Activated CD4-positive, alpha-beta T cell treated with anti-CD3 and anti-CD28 coated beads for 36 hours (primary cell): ENCODE measurements around the gene U2AF1L4. TPM values are rescaled to one million over a fixed set of nuclear protein-coding genes. Genes with fewer than 3 reads are reported as not detected.

ENCODE experiments used
- ATAC-seq: fragments of 200-7000 bp; cut with Tn5 transposase; one replicate; pipeline ENCODE4 v1.10.0; 2021; ENCODE audit warnings: mild to moderate bottlenecking, moderate library complexity
- CTCF ChIA-PET: fragments of 350-600 bp; sonication (Branson Sonifier 250); formaldehyde crosslinking; loops from one replicate; lab custom pipeline; 2021; ENCODE audit warnings: antibody characterized with exemption; lab: Charles Lee
- POLR2A ChIA-PET: fragments of 350-600 bp; sonication (Branson Sonifier 250); formaldehyde crosslinking; loops from one replicate; lab custom pipeline; 2021; ENCODE audit warnings: antibody characterized with exemption, inconsistent platforms; lab: Charles Lee
- DNase-seq: peaks from one replicate; pipeline ENCODE4 v3.0.0-alpha.2; 2020
- H3K27ac Mint-ChIP-seq: one replicate; pipeline ENCODE4 v1.8.0; 2021; ENCODE audit warnings: mixed read lengths
- H3K27me3 Mint-ChIP-seq: one replicate; pipeline ENCODE4 v1.8.0; 2021; ENCODE audit warnings: mixed read lengths
- H3K36me3 Mint-ChIP-seq: one replicate; pipeline ENCODE4 v1.8.0; 2021; ENCODE audit warnings: low read depth, mixed read lengths
- H3K4me1 Mint-ChIP-seq: one replicate; pipeline ENCODE4 v1.8.0; 2021; ENCODE audit warnings: mixed read lengths
- H3K4me3 Mint-ChIP-seq: one replicate; pipeline ENCODE4 v1.8.0; 2021; ENCODE audit warnings: mild to moderate bottlenecking, moderate library complexity, mixed read lengths
- H3K9me3 Mint-ChIP-seq: one replicate; pipeline ENCODE4 v1.8.0; 2021; ENCODE audit warnings: low read depth, mixed read lengths
- intact Hi-C, 2 experiments: fragments of 100-400 bp; cut with DNase I in 1 of 2; cut with micrococcal nuclease in 1 of 2; formaldehyde crosslinking; loops; one replicate each; pipeline versions ENCODE4 v1.14.2 to v1.15.1; 2022 to 2024; cut with DNase I, micrococcal nuclease
- total RNA-seq, 2 experiments: library from RNA; stranded (reverse); gene quantifications; one replicate each; pipeline ENCODE4 v1.2.3, GENCODE V29; 2021

U2AF1L4 gene
- total RNA-seq, 2 experiments from 2014 or later = 31.6 to 37.5 TPM

GRCh38 chr19:35715355-35715809 is 29.8 kb downstream of the U2AF1L4 start:
- Mint-ChIP-seq H3K27ac (peak overlapping the region; percentile 90), H3K27me3 (no peaks in the 10 kb centered on the region), H3K36me3 (peaks cover 56% of the 10 kb centered on the region), H3K4me1 (peaks cover 49% of the 10 kb centered on the region), H3K9me3 (peaks cover 2% of the 10 kb centered on the region), H3K4me3 (peak overlapping the region; percentile 97)
- DNase-seq (peak; percentile 47), ATAC-seq (no peak)
- ChIA-PET POLR2A (interaction anchor here (0.7 kb wide), 1 partner anchor 13 kb away, joined by 4 read pairs; no protein-coding TSS in a partner anchor), CTCF (interaction anchor here (0.7 to 8.6 kb wide), 4 partner anchors 13 to 1759 kb away, joined by 3 to 106 read pairs (median 24); no protein-coding TSS in a partner anchor)
- intact Hi-C loops = loop anchor here (1.0 to 10.0 kb wide), 3 partner anchors 184 to 399 kb away; partner anchors contain the start of genes ALKBH6 (in 1 of the 2), OVOL3 (in 1 of the 2), POLR2I (in 1 of the 2) and TBCB (in 1 of the 2)

- H3K9me3 Mint-ChIP-seq = peaks cover 2% of the 10 kb centered on the region
- no peaks in the 10 kb centered on the region for H3K27me3 Mint-ChIP-seq
- POLR2A ChIA-PET = interaction anchor here (0.8 to 4.0 kb wide), 2 partner anchors 13 to 297 kb away, joined by 3 to 34 read pairs; no protein-coding TSS in a partner anchor
- peak overlapping the region; percentile 97 for H3K4me3 Mint-ChIP-seq
- CTCF ChIA-PET = interaction anchor here (1.0 to 8.6 kb wide), 7 partner anchors 10 to 70 kb away, joined by 3 to 106 read pairs (median 4); partner anchors contain the start of genes COX6B1, LIN37 and ZBTB32
- ATAC-seq (no peak), DNase-seq (peak; percentile 72)
- H3K36me3 Mint-ChIP-seq = peaks cover 54% of the 10 kb centered on the region
- peak overlapping the region; percentile 100 for H3K27ac Mint-ChIP-seq
- intact Hi-C loops = loop anchor here (1.0 to 10.0 kb wide), 5 partner anchors 167 to 773 kb away; partner anchors contain the start of genes ALKBH6 (in 1 of the 2), OVOL3 (in 1 of the 2), POLR2I (in 1 of the 2) and TBCB (in 1 of the 2)
- H3K4me1 Mint-ChIP-seq = peaks cover 49% of the 10 kb centered on the region
Observed at GRCh38 chr19:35714601-35715354, 30.4 kb downstream of the U2AF1L4 start.

GRCh38 chr19:35713904-35714495 is 31.2 kb downstream of the U2AF1L4 start:
- Mint-ChIP-seq H3K4me1 (peaks cover 45% of the 10 kb centered on the region), H3K9me3 (peaks cover 2% of the 10 kb centered on the region), H3K27me3 (no peaks in the 10 kb centered on the region), H3K27ac (peak overlapping the region; percentile 100), H3K36me3 (peaks cover 47% of the 10 kb centered on the region), H3K4me3 (peak overlapping the region; percentile 97)
- intact Hi-C loops = loop anchor here (1.0 to 10.0 kb wide), 7 partner anchors 167 to 773 kb away; partner anchors contain the start of genes OVOL3 (in 1 of the 2), POLR2I (in 1 of the 2), TBCB (in 1 of the 2) and THAP8 (in 1 of the 2)
- DNase-seq (no peak), ATAC-seq (no peak)
- ChIA-PET POLR2A (interaction anchor here (0.6 to 4.0 kb wide), 6 partner anchors 12 to 298 kb away, joined by 3 to 34 read pairs (median 4); partner anchors contain the start of genes HSPB6, PSENEN and U2AF1L4), CTCF (interaction anchor here (1.0 to 8.6 kb wide), 8 partner anchors 9 to 70 kb away, joined by 3 to 106 read pairs (median 6); partner anchors contain the start of genes COX6B1, LIN37, PSENEN and U2AF1L4)

GRCh38 chr19:35713506-35713850 is 31.7 kb downstream of the U2AF1L4 start:
- ATAC-seq = no peak
- H3K9me3 Mint-ChIP-seq = peaks cover 2% of the 10 kb centered on the region
- DNase-seq = no peak
- H3K27me3 Mint-ChIP-seq = no peaks in the 10 kb centered on the region
- POLR2A ChIA-PET = interaction anchor here (0.6 to 4.0 kb wide), 10 partner anchors 11 to 217 kb away, joined by 3 to 34 read pairs (median 4); partner anchors contain the start of genes HSPB6, IGFLR1, LIN37 and PSENEN
- H3K4me1 Mint-ChIP-seq = peaks cover 43% of the 10 kb centered on the region
- peaks cover 42% of the 10 kb centered on the region for H3K36me3 Mint-ChIP-seq
- CTCF ChIA-PET = interaction anchor here (0.6 to 8.6 kb wide), 7 partner anchors 9 to 69 kb away, joined by 3 to 106 read pairs (median 8); partner anchors contain the start of genes PSENEN, U2AF1L4 and ZBTB32
- intact Hi-C loops = loop anchor here (1.0 to 10.0 kb wide), 7 partner anchors 166 to 774 kb away; partner anchors contain the start of genes OVOL3 (in 1 of the 2), POLR2I (in 1 of the 2), TBCB (in 1 of the 2) and THAP8 (in 1 of the 2)
- H3K4me3 Mint-ChIP-seq = peak overlapping the region; percentile 97
- H3K27ac Mint-ChIP-seq = peak overlapping the region; percentile 100

- H3K9me3 Mint-ChIP-seq = peaks cover 2% of the 10 kb centered on the region
- intact Hi-C loops = loop anchor here (1.0 to 10.0 kb wide), 7 partner anchors 166 to 774 kb away; partner anchors contain the start of genes OVOL3 (in 1 of the 2), POLR2I (in 1 of the 2), TBCB (in 1 of the 2) and THAP8 (in 1 of the 2)
- peaks cover 43% of the 10 kb centered on the region for H3K4me1 Mint-ChIP-seq
- ChIA-PET CTCF (interaction anchor here (0.6 to 8.6 kb wide), 7 partner anchors 11 to 65 kb away, joined by 3 to 106 read pairs (median 8); partner anchors contain the start of genes COX6B1, LIN37, PSENEN and U2AF1L4), POLR2A (interaction anchor here (0.6 to 4.0 kb wide), 13 partner anchors 11 to 724 kb away, joined by 3 to 34 read pairs (median 5); partner anchors contain the start of genes HSPB6, IGFLR1, LIN37 and PSENEN)
- H3K27ac Mint-ChIP-seq = peak overlapping the region; percentile 100
- H3K36me3 Mint-ChIP-seq = peaks cover 42% of the 10 kb centered on the region
- no peaks in the 10 kb centered on the region for H3K27me3 Mint-ChIP-seq
- ATAC-seq (peak; percentile 36), DNase-seq (peak; percentile 92)
- peak overlapping the region; percentile 97 for H3K4me3 Mint-ChIP-seq
Observed at GRCh38 chr19:35712567-35713505, 32.4 kb downstream of the U2AF1L4 start.

- Mint-ChIP-seq H3K27me3 (no peaks in the 10 kb centered on the region), H3K4me3 (peak overlapping the region; percentile 56), H3K27ac (peak overlapping the region; percentile 100), H3K4me1 (peaks cover 43% of the 10 kb centered on the region), H3K9me3 (peaks cover 2% of the 10 kb centered on the region), H3K36me3 (peaks cover 31% of the 10 kb centered on the region)
- ChIA-PET CTCF (interaction anchor here (0.6 to 8.6 kb wide), 6 partner anchors 9 to 205 kb away, joined by 3 to 106 read pairs (median 9); partner anchors contain the start of gene IGFLR1), POLR2A (interaction anchor here (0.6 to 4.0 kb wide), 9 partner anchors 9 to 67 kb away, joined by 3 to 34 read pairs (median 4); partner anchors contain the start of genes COX6B1, IGFLR1 and LIN37)
- intact Hi-C loops = loop anchor here (1.0 to 10.0 kb wide), 6 partner anchors 9 to 776 kb away; partner anchors contain the start of genes FFAR1 (in 1 of the 2), OVOL3 (in 1 of the 2), POLR2I (in 1 of the 2) and TBCB (in 1 of the 2)
- ATAC-seq (peak; percentile 48), DNase-seq (peak; percentile 88)
Observed at GRCh38 chr19:35710784-35711723, 34.2 kb downstream of the U2AF1L4 start.

- H3K9me3 Mint-ChIP-seq = peaks cover 2% of the 10 kb centered on the region
- POLR2A ChIA-PET = no interaction called here
- CTCF ChIA-PET = interaction anchor here (8.6 kb wide), 1 partner anchor 12 kb away, joined by 106 read pairs; no protein-coding TSS in a partner anchor
- peak overlapping the region; percentile 69 for H3K27ac Mint-ChIP-seq
- no peaks in the 10 kb centered on the region for H3K27me3 Mint-ChIP-seq
- intact Hi-C loops = no loop called here
- peaks cover 34% of the 10 kb centered on the region for H3K4me1 Mint-ChIP-seq
- H3K36me3 Mint-ChIP-seq = peaks cover 4% of the 10 kb centered on the region
- ATAC-seq (no peak), DNase-seq (no peak)
- no peak overlapping the region for H3K4me3 Mint-ChIP-seq
Observed at GRCh38 chr19:35708391-35708790, 36.8 kb downstream of the U2AF1L4 start.

- H3K27me3 Mint-ChIP-seq = no peaks in the 10 kb centered on the region
- ATAC-seq = no peak
- H3K27ac Mint-ChIP-seq = no peak within 1 kb of the TSS
- peak; percentile 65 for DNase-seq
- ChIA-PET POLR2A (no interaction called here), CTCF (interaction anchor here (1.1 to 1.6 kb wide), 2 partner anchors 10 kb away, joined by 4 to 7 read pairs; no protein-coding TSS in a partner anchor)
- no peaks in the 10 kb centered on the region for H3K36me3 Mint-ChIP-seq
- H3K4me3 Mint-ChIP-seq = no peak within 1 kb of the TSS
- intact Hi-C loops = no loop called here
- no peaks in the 10 kb centered on the region for H3K9me3 Mint-ChIP-seq
- peaks cover 10% of the 10 kb centered on the region for H3K4me1 Mint-ChIP-seq
Observed at GRCh38 chr19:35704218-35704617, 41.0 kb downstream of the U2AF1L4 start, which contains the start of gene ZBTB32. Gene ZBTB32 (plus strand): TSS chr19:35704558. CDS start chr19:35714627, 10,069 bp downstream.
